A673 (cell line): ENCODE measurements around the gene ARHGAP24.

Experiments used
- EZH2 ChIP-seq: fragments of 200-600 bp; sonication (generic); IDR thresholded peaks from 2 replicates; pipeline ENCODE4 v1.6.1; 2017; ENCODE audit warnings: borderline replicate concordance, low read depth, mild to moderate bottlenecking, mixed read lengths, antibody characterized with exemption, low read length; ENCODE audit not compliant: poor library complexity, severe bottlenecking
- TF ChIP-seq, protein P1 (sequence below): fragments of 300-800, 200-600 bp; sonication (generic); conservative IDR thresholded peaks from 2 replicates; pipeline ENCODE4 v1.5.1; 2017; ENCODE audit warnings: low read depth, mild to moderate bottlenecking, antibody characterized with exemption, low read length, moderate library complexity, mixed read lengths

DNA sequence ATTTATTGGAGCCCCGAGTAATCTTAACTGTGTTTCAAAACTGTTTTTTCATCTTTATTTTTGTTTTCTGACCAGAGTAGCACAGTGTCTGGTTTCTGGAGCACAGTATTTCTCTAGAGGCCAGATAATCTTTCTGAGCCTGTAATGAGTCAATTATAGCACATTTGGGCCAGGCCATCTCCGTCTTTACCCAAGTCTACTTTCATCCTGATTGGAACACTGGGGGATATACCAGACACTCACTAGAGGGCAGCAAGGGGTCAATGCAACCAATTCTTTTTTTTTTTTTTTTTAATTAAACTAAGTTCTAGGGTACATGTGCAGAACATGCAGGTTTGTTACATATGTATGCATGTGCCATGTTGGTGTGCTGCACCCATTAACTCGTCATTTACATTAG, 282.0 kb downstream of the ARHGAP24 start:
- TF ChIP-seq, protein P1, sequence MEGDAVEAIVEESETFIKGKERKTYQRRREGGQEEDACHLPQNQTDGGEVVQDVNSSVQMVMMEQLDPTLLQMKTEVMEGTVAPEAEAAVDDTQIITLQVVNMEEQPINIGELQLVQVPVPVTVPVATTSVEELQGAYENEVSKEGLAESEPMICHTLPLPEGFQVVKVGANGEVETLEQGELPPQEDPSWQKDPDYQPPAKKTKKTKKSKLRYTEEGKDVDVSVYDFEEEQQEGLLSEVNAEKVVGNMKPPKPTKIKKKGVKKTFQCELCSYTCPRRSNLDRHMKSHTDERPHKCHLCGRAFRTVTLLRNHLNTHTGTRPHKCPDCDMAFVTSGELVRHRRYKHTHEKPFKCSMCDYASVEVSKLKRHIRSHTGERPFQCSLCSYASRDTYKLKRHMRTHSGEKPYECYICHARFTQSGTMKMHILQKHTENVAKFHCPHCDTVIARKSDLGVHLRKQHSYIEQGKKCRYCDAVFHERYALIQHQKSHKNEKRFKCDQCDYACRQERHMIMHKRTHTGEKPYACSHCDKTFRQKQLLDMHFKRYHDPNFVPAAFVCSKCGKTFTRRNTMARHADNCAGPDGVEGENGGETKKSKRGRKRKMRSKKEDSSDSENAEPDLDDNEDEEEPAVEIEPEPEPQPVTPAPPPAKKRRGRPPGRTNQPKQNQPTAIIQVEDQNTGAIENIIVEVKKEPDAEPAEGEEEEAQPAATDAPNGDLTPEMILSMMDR = peak; percentile 28; the same call in 1 of the 2 replicates
- no peak for TF ChIP-seq EZH2
